ENCODE measurements around the gene F2RL3. TPM values are rescaled to one million over a fixed set of nuclear protein-coding genes. Genes with fewer than 3 reads are reported as not detected.

F2RL3 gene
- polyA plus RNA-seq, 1 donor (not counting 4 experiments of a cell fraction or from before 2014, with no cell fraction given): not detected

- Histone ChIP-seq H3K4me3 (ENCODE audit: control insufficient read depth in 2 of 3, extremely low read depth in 1 of 3, insufficient read depth in 2 of 3, low read depth in 1 of 3, low read length in 3 of 3) (no peak overlapping the region), H3K36me3 (ENCODE audit: control insufficient read depth in 2 of 2, extremely low read depth in 1 of 2, insufficient read depth in 2 of 2, low read length in 2 of 2) (no peaks in the 10 kb centered on the region), H3K27ac (ENCODE audit: control insufficient read depth, insufficient read depth, low read length) (no peak overlapping the region), H3K9me3 (ENCODE audit: control insufficient read depth, low read depth, low read length) (no peaks in the 10 kb centered on the region), H3K9ac (ENCODE audit: control insufficient read depth, extremely low read depth, insufficient read depth, low read length) (no peak overlapping the region), H3K27me3 (ENCODE audit: control insufficient read depth, extremely low read depth, insufficient read depth, low read length) (no peaks in the 10 kb centered on the region), H4K20me1 (ENCODE audit: control insufficient read depth, extremely low read depth, insufficient read depth, low read length) (no peaks in the 10 kb centered on the region), H3K9me1 (ENCODE audit: control insufficient read depth, extremely low read depth, insufficient read depth, low read length) (no peaks in the 10 kb centered on the region), H3K4me2 (ENCODE audit: control insufficient read depth, extremely low read depth, insufficient read depth, low read depth, low read length) (no peak overlapping the region), H2AFZ (ENCODE audit: control insufficient read depth, low read length) (no peak overlapping the region), H3K4me1 (ENCODE audit: control insufficient read depth, extremely low read depth, insufficient read depth, low read length) (no peaks in the 10 kb centered on the region), H3K79me2 (ENCODE audit: control insufficient read depth, insufficient read depth, low read length) (no peaks in the 10 kb centered on the region)
- FAIRE-seq: no peak
- dilution Hi-C loops (cut with MboI; ENCODE audit: extremely low pct_ligation_motif_present, low sequenced_read_pairs): no loop called here
- TF ChIP-seq CTCF (optimal IDR thresholded peaks at IDR 0.05 in 1 of 3, IDR thresholded peaks at IDR 0.05 in 1 of 3, conservative IDR thresholded peaks at IDR 0.05 in 1 of 3; ENCODE audit: extremely low read depth in 1 of 3, insufficient read depth in 2 of 3, low read length in 3 of 3): no peak
- TF ChIP-seq EZH2 (IDR thresholded peaks at IDR 0.05; ENCODE audit: low read length): no peak
- DNase-seq (ENCODE audit: low read depth, low spot score): no peak
These were observed 9.7 kb downstream of the F2RL3 start for GRCh38 chr19:16898361-16899015.

GRCh38 chr19:16899566-16900075, 10.8 kb downstream of the F2RL3 start:
- H3K9ac ChIP-seq (ENCODE audit: control insufficient read depth, extremely low read depth, insufficient read depth, low read length): no peak overlapping the region
- no peaks in the 10 kb centered on the region for H3K27me3 ChIP-seq (ENCODE audit: control insufficient read depth, extremely low read depth, insufficient read depth, low read length)
- no peaks in the 10 kb centered on the region for H3K9me1 ChIP-seq (ENCODE audit: control insufficient read depth, extremely low read depth, insufficient read depth, low read length)
- H3K9me3 ChIP-seq (ENCODE audit: control insufficient read depth, low read depth, low read length): no peaks in the 10 kb centered on the region
- no peak overlapping the region for H3K4me2 ChIP-seq (ENCODE audit: control insufficient read depth, extremely low read depth, insufficient read depth, low read depth, low read length)
- H4K20me1 ChIP-seq (ENCODE audit: control insufficient read depth, extremely low read depth, insufficient read depth, low read length): no peaks in the 10 kb centered on the region
- no peak for FAIRE-seq
- DNase-seq (ENCODE audit: low read depth, low spot score): no peak
- no peaks in the 10 kb centered on the region for H3K4me1 ChIP-seq (ENCODE audit: control insufficient read depth, extremely low read depth, insufficient read depth, low read length)
- no peaks in the 10 kb centered on the region for H3K79me2 ChIP-seq (ENCODE audit: control insufficient read depth, insufficient read depth, low read length)
- TF ChIP-seq EZH2 (IDR thresholded peaks at IDR 0.05; ENCODE audit: low read length) (no peak), CTCF (optimal IDR thresholded peaks at IDR 0.05 in 1 of 3, IDR thresholded peaks at IDR 0.05 in 1 of 3, conservative IDR thresholded peaks at IDR 0.05 in 1 of 3; ENCODE audit: extremely low read depth in 1 of 3, insufficient read depth in 2 of 3, low read length in 3 of 3) (peak; percentile 33 to 53 (median 49))
- no peak overlapping the region for H2AFZ ChIP-seq (ENCODE audit: control insufficient read depth, low read length)
- dilution Hi-C loops (cut with MboI; ENCODE audit: extremely low pct_ligation_motif_present, low sequenced_read_pairs): no loop called here
- H3K27ac ChIP-seq (ENCODE audit: control insufficient read depth, insufficient read depth, low read length): no peak overlapping the region
- H3K4me3 ChIP-seq (ENCODE audit: control insufficient read depth in 2 of 3, extremely low read depth in 1 of 3, insufficient read depth in 2 of 3, low read depth in 1 of 3, low read length in 3 of 3): no peak overlapping the region
- H3K36me3 ChIP-seq (ENCODE audit: control insufficient read depth in 2 of 2, extremely low read depth in 1 of 2, insufficient read depth in 2 of 2, low read length in 2 of 2): no peaks in the 10 kb centered on the region

All from keratinocyte (primary cell).